Panc1 (cell line): ENCODE results near the gene SLC2A4RG. TPM values are rescaled to one million over a fixed set of nuclear protein-coding genes. Genes with fewer than 3 reads are reported as not detected.

Source experiments
- ATAC-seq: fragments of 200-7000 bp; cut with Tn5 transposase; 2 replicates; pipeline ENCODE4 v1.9.1; 2020; ENCODE audit warnings: mild to moderate bottlenecking, moderate library complexity
- BruUV-seq: library from RNA; stranded (reverse); fragments of 400-500 nt; replicated peaks from 2 replicates; lab custom pipeline; 2021; lab: Mats Ljungman, UMichigan
- CTCF ChIA-PET: fragments of 300-600 bp; sonication (Branson Sonifier 250); formaldehyde crosslinking; loops from one replicate; lab custom pipeline; 2022; ENCODE audit warnings: antibody characterized with exemption; lab: Charles Lee
- POLR2A ChIA-PET: fragments of 300-600 bp; sonication (Branson Sonifier 250); formaldehyde crosslinking; loops from one replicate; lab custom pipeline; 2022; ENCODE audit warnings: antibody characterized with exemption; lab: Charles Lee
- DNase-seq: peaks from one replicate; pipeline ENCODE4 v3.0.0-alpha.2; 2010; ENCODE audit warnings: low read depth, low spot score
- H3K27ac ChIP-seq: 2 replicates; pipeline ENCODE4 v1.5.1; 2011; ENCODE audit warnings: mild to moderate bottlenecking, low read length, inconsistent platforms
- H3K27me3 ChIP-seq: fragments of 200-500 bp; sonication (Bioruptor generic); 2 replicates; pipeline ENCODE4 v1.6.0; 2014; ENCODE audit warnings: low read length, inconsistent platforms; ENCODE audit not compliant: control insufficient read depth, insufficient read depth
- H3K36me3 ChIP-seq: fragments of 200-500 bp; sonication (Bioruptor generic); 2 replicates; pipeline ENCODE4 v1.5.1; 2014; ENCODE audit warnings: inconsistent platforms, mild to moderate bottlenecking, low read length, moderate library complexity; ENCODE audit not compliant: control insufficient read depth, insufficient read depth
- H3K4me1 ChIP-seq: 2 replicates; pipeline ENCODE4 v1.5.1; 2011; ENCODE audit warnings: inconsistent platforms, mild to moderate bottlenecking, low read length, moderate library complexity; ENCODE audit not compliant: control insufficient read depth, insufficient read depth
- H3K4me3 ChIP-seq, 2 experiments: 2 replicates each; pipeline ENCODE4 v1.5.1; 2011 to 2012; ENCODE audit warnings: low read depth in 2 of 2, low read length in 2 of 2, mild to moderate bottlenecking in 2 of 2, inconsistent platforms in 1 of 2, moderate library complexity in 1 of 2
- H3K9me3 ChIP-seq: fragments of 200-500 bp; sonication (Bioruptor generic); 2 replicates; pipeline ENCODE4 v1.5.1; 2014; ENCODE audit warnings: low read depth, mild to moderate bottlenecking, inconsistent platforms, low read length, moderate library complexity; ENCODE audit not compliant: control insufficient read depth, insufficient read depth
- POLR2AphosphoS5 ChIP-seq: IDR thresholded peaks from 2 replicates; pipeline ENCODE4 v1.6.1; 2012; ENCODE audit warnings: mild to moderate bottlenecking, low read depth, low read length, moderate library complexity
- REST ChIP-seq, 2 experiments: IDR thresholded peaks; 2 replicates each; pipeline ENCODE4 v1.6.1; 2011 to 2012; ENCODE audit warnings: low read depth in 2 of 2, control low read depth in 1 of 2, low read length in 1 of 2, mild to moderate bottlenecking in 1 of 2, moderate library complexity in 1 of 2; ENCODE audit not compliant: insufficient read depth in 1 of 2
- SIN3A ChIP-seq: IDR thresholded peaks from 2 replicates; pipeline ENCODE4 v1.6.1; 2012; ENCODE audit warnings: low read depth, mild to moderate bottlenecking, low read length, moderate library complexity, borderline replicate concordance; ENCODE audit not compliant: insufficient read depth
- TCF7L2 ChIP-seq: IDR thresholded peaks from 2 replicates; pipeline ENCODE4 v1.6.1; 2011; ENCODE audit warnings: mild to moderate bottlenecking, low read depth, low read length, inconsistent platforms
- in situ Hi-C: cut with HindIII; loops from 2 replicates; pipeline ENCODE4 v1.10.0; 2016; ENCODE audit warnings: low sequenced_read_pairs, low pct_unique_long_range_greater_than_20kb
- intact Hi-C: fragments of 100-400 bp; cut with micrococcal nuclease; formaldehyde crosslinking; loops from one replicate; pipeline ENCODE4 v1.10.0; 2022; ENCODE audit not compliant: unreplicated experiment
- total RNA-seq: library from RNA; stranded (reverse); gene quantifications from one replicate; pipeline ENCODE4 v1.2.1, GENCODE V29; 2021; ENCODE audit not compliant: unreplicated experiment
- TF ChIP-seq, protein P1 (sequence below): fragments of 450-650 bp; IDR thresholded peaks from 2 replicates; pipeline ENCODE4 v1.5.1; 2017; ENCODE audit warnings: mild to moderate bottlenecking

Gene SLC2A4RG
- total RNA-seq, 1 experiment from 2014 or later = 166 TPM

DNA sequence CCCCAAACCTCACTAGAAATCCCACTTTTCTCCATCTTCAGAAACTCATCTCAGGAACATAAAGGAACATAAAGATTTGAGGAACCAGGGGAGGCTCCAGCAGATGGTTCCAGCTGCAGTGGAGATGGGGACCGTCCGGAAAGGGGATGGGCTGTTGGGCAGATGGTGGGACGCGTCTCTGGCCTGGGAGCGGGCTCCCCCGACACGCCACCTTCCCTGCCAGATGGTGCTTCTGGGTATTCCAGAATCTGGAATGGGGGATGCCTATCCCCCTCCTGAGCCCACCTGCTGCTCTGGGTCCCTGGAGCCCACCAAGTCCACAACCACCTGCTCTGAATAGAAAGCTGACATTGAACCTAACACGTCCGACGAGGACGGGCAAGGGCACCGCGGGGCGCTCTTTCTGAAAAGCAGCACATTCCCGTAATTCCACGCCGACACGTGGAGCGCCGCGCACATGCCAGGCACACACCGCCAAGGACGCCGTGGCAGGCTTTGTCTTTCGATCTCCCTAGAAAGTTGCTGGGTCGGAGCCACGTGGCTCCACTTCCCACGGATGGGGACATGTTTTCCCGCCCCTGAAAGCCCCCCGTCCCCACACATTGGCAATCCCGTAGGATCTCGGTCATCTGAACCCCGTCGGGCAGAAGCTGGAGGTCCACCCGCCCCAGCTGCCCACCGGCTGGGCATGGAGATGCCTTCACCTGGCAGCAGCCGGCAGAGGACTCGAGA is 27.3 kb downstream of the SLC2A4RG start:
- H3K9me3 ChIP-seq = no peaks in the 10 kb centered on the region
- CTCF ChIA-PET = interaction anchor here (0.6 to 0.7 kb wide), 2 partner anchors 29 to 44 kb away, joined by 4 to 9 read pairs; no protein-coding TSS in a partner anchor
- in situ Hi-C loops (no loop called here), intact Hi-C loops (no loop called here)
- H3K36me3 ChIP-seq = no peaks in the 10 kb centered on the region
- no peaks in the 10 kb centered on the region for H3K27me3 ChIP-seq
- no TSS peak for BruUV-seq
- H3K4me3 ChIP-seq = no peak overlapping the region
- H3K27ac ChIP-seq = no peak overlapping the region
- POLR2A ChIA-PET = no interaction called here
- no peak for ATAC-seq
- DNase-seq = no peak
- no peak for TF ChIP-seq SIN3A
- H3K4me1 ChIP-seq = no peaks in the 10 kb centered on the region

- intact Hi-C loops = no loop called here
- BruUV-seq = no TSS peak
- ChIA-PET POLR2A (no interaction called here), CTCF (no interaction called here)
- no peaks in the 10 kb centered on the region for H3K36me3 ChIP-seq
- H3K27ac ChIP-seq = no peak overlapping the region
- no peaks in the 10 kb centered on the region for H3K4me1 ChIP-seq
- H3K9me3 ChIP-seq = no peaks in the 10 kb centered on the region
- DNase-seq (no peak), ATAC-seq (no peak)
- in situ Hi-C loops = no loop called here
- no peak overlapping the region for H3K4me3 ChIP-seq
- TF ChIP-seq REST (IDR thresholded peaks at IDR 0.05; ENCODE audit: insufficient read depth in 1 of 2, low read depth in 2 of 2, low read length in 1 of 2) (no peak), TCF7L2 (no peak), SIN3A (no peak), POLR2AphosphoS5 (no peak)
- TF ChIP-seq, protein P1, sequence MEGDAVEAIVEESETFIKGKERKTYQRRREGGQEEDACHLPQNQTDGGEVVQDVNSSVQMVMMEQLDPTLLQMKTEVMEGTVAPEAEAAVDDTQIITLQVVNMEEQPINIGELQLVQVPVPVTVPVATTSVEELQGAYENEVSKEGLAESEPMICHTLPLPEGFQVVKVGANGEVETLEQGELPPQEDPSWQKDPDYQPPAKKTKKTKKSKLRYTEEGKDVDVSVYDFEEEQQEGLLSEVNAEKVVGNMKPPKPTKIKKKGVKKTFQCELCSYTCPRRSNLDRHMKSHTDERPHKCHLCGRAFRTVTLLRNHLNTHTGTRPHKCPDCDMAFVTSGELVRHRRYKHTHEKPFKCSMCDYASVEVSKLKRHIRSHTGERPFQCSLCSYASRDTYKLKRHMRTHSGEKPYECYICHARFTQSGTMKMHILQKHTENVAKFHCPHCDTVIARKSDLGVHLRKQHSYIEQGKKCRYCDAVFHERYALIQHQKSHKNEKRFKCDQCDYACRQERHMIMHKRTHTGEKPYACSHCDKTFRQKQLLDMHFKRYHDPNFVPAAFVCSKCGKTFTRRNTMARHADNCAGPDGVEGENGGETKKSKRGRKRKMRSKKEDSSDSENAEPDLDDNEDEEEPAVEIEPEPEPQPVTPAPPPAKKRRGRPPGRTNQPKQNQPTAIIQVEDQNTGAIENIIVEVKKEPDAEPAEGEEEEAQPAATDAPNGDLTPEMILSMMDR = no peak
- no peaks in the 10 kb centered on the region for H3K27me3 ChIP-seq
These were observed 27.9 kb downstream of the SLC2A4RG start for GRCh38 chr20:63767456-63767855.

DNA sequence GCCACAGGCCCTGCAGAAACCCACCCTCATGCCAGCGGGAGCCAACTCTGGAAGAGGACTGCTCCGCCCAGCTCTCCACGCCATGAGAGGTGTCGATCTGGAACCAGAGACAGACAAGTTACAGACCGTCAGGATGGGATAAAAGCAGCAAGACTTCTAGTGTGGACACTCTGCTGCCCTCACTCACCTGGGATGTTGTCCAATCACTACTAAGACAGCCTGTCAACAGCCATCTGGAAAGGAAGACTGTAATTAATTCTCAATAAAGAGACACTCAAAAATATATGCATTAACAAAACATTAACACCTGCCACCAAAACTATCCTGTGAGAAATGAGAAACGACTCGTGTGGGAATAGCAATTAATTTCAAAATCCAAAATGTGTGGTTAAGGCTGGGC is 28.3 kb downstream of the SLC2A4RG start:
- Histone ChIP-seq H3K27ac (no peak overlapping the region), H3K36me3 (no peaks in the 10 kb centered on the region), H3K27me3 (no peaks in the 10 kb centered on the region), H3K4me1 (peaks cover 2% of the 10 kb centered on the region; the same call in 1 of the 2 replicates), H3K4me3 (no peak overlapping the region), H3K9me3 (no peaks in the 10 kb centered on the region)
- in situ Hi-C loops = no loop called here
- intact Hi-C loops = no loop called here
- ATAC-seq (no peak), DNase-seq (no peak)
- BruUV-seq = no TSS peak
- ChIA-PET CTCF (no interaction called here), POLR2A (no interaction called here)
- TF ChIP-seq REST (IDR thresholded peaks at IDR 0.05; ENCODE audit: insufficient read depth in 1 of 2, low read depth in 2 of 2, low read length in 1 of 2) (no peak), POLR2AphosphoS5 (no peak), TCF7L2 (no peak), SIN3A (no peak)
- TF ChIP-seq, protein P1 = no peak
